ENCODE results near the gene CRB1.

CRB1 gene

DNA sequence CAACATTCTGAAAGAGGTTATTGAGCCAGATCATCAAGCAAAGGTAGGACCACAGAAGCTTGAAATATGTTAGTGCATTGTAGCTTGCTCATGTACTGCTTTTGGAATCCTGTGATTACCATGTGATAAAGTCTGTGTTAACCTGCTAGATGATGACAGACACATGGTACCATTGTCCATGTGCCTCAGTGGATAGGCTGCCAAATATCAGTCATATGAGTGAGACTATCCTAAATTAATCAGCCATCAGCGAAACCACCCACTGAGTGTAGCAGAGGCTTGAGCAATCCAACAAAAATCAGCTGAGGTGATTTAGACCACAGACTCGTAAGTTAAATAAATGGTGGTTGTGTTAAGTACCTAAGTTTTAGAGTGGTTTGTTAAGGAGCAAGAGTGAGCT, 32.7 kb upstream of the CRB1 start:
- TF ChIP-seq, protein P1, sequence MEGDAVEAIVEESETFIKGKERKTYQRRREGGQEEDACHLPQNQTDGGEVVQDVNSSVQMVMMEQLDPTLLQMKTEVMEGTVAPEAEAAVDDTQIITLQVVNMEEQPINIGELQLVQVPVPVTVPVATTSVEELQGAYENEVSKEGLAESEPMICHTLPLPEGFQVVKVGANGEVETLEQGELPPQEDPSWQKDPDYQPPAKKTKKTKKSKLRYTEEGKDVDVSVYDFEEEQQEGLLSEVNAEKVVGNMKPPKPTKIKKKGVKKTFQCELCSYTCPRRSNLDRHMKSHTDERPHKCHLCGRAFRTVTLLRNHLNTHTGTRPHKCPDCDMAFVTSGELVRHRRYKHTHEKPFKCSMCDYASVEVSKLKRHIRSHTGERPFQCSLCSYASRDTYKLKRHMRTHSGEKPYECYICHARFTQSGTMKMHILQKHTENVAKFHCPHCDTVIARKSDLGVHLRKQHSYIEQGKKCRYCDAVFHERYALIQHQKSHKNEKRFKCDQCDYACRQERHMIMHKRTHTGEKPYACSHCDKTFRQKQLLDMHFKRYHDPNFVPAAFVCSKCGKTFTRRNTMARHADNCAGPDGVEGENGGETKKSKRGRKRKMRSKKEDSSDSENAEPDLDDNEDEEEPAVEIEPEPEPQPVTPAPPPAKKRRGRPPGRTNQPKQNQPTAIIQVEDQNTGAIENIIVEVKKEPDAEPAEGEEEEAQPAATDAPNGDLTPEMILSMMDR (conservative IDR thresholded peaks at IDR 0.05; ENCODE audit: control insufficient read depth, insufficient read depth, low read depth, low read length), result no peak
- H3K4me3 ChIP-seq (ENCODE audit: control insufficient read depth, low read depth, low read length), result no peak overlapping the region
- DNase-seq (ENCODE audit: low read depth), result peak; percentile 3

DNA sequence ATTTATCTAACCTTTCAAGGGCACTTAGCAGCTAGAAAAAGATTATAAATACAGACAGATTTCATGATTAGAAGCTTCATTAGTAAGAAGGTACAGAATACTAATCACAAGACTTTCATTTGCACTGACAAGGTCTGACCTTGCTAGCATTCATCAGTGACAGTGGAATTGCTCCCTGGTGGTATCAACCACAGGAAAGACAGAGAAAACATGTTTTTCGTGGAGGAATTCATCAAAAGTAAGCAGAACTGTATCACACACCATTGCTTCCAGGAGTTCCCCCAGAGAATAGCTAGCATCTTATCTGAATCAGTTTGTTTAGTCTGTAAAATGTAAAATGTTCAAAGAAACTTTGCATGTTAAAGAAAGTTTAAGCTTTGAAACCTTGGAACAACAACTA, 20.6 kb upstream of the CRB1 start:
- no peak for DNase-seq (ENCODE audit: low read depth)
- TF ChIP-seq, protein P1 (conservative IDR thresholded peaks at IDR 0.05; ENCODE audit: control insufficient read depth, insufficient read depth, low read depth, low read length), result no peak
- no peak overlapping the region for H3K4me3 ChIP-seq (ENCODE audit: control insufficient read depth, low read depth, low read length)

DNA sequence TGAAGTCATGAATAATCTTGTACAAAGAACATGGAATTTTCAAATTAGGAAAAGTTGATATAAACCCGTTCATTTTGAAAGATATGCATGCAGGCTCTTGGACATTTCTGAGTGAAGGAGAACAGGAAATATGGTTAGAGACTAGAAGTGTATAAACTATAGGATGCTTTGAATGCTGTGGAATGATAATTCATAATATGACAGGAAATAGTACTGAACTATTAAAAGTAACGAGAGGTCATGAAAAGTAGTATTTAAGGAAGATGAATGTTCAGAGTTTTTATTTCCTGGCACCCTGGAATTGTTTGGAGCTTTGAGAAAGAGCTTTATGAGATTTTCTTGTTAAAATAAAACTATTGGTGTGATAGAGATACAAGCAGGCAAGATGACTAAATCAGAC, 18.7 kb upstream of the CRB1 start:
- no peak for DNase-seq (ENCODE audit: low read depth)
- TF ChIP-seq, protein P1 (conservative IDR thresholded peaks at IDR 0.05; ENCODE audit: control insufficient read depth, insufficient read depth, low read depth, low read length), result no peak

DNA sequence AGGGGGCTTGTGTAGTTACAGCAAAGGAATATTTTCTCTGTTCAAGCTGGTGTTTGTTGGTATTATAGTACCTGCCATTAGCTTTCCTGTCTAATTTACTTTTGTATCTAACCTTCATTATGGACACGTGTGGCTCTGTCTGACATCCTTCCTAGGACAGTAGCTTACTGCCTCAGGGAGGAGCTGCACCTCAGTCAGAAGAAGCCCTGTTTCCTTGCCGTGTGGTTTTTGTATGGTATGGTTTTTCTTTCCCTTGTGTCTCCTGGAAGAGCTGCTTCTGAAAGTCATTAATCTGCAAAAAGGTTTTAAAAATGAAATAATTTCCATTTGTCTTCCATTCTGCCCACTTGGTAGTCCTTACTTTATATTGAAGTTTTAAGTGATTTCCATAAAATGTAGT, 17.4 kb upstream of the CRB1 start:
- H3K4me3 ChIP-seq (ENCODE audit: control insufficient read depth, low read depth, low read length), result no peak overlapping the region
- DNase-seq (ENCODE audit: low read depth), result no peak
- TF ChIP-seq, protein P1 (conservative IDR thresholded peaks at IDR 0.05; ENCODE audit: control insufficient read depth, insufficient read depth, low read depth, low read length), result no peak

More for the DNA sequence above, 18.7 kb upstream of the CRB1 start:
- no peak overlapping the region for H3K4me3 ChIP-seq (ENCODE audit: control insufficient read depth, low read depth, low read length)

DNA sequence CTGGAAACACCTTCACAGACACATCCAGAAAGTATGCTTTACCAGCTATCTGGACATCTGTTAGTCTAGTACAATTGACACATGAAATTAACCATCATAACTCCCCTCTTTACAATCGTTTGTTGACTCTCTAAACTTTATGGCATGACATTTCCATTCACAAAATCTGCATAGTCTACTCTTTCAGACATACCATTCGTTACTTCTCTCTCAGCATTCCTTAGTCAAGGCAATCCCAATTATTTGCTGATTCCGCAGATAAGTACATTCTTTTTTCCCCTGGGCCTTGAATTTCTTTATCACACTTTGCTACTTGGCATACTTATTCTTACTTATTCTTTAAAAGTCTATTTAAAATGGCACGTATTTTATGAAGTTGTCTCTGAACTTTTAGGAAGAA, 15.1 kb upstream of the CRB1 start:
- DNase-seq (ENCODE audit: low read depth), result no peak
- TF ChIP-seq, protein P1 (conservative IDR thresholded peaks at IDR 0.05; ENCODE audit: control insufficient read depth, insufficient read depth, low read depth, low read length), result no peak
- no peak overlapping the region for H3K4me3 ChIP-seq (ENCODE audit: control insufficient read depth, low read depth, low read length)

DNA sequence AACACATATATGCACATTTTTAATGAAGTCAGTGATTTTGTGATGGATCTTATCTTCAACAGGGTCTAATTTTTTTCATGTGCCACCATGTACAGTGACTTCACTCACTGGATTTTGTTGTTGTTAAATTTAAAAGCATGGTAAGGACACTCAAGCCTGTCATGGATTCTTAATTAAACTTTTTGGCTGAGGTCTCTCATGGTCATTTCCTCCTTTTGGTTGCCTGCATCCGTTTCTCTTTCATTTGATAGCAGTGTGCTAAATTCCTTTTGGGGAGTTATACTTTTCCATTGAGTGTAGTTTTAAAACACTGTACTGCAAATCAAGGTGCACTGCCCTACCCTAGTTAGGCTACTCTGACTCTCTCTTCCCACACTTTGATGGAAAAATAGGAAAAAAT, 13.2 kb upstream of the CRB1 start:
- TF ChIP-seq, protein P1 (conservative IDR thresholded peaks at IDR 0.05; ENCODE audit: control insufficient read depth, insufficient read depth, low read depth, low read length), result no peak
- no peak overlapping the region for H3K4me3 ChIP-seq (ENCODE audit: control insufficient read depth, low read depth, low read length)
- no peak for DNase-seq (ENCODE audit: low read depth)

DNA sequence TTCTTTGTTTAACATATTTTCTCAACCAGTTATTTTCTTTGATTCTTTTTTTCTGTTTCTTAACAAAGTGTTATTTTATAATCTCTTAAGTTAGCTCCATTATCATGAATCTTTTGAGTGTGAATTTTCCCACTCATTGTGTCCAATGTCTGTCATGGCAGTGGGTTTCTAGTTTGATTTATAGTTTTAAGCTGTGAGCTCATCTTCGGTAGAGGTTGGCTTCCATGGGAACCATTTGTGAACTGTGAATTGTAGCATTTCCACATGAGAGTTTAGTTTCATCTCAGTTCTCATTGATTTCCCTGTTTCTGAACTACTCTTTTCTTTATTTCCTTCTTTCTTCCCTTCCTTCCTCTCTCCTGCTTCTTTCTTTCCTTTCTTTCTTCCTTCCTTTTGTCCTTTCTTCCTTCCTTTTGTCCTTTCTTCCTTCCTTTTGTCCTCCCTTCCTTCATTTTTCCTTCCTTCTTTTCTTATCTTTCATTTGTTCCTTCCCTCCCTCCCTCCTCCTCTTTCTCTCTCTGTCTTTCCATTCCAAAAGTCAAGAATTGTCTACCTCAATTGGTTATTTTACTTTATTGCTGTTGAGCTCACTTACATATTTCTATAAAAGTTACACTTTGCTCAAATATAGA, 3.0 kb upstream of the CRB1 start:
- no peak overlapping the region for H3K4me3 ChIP-seq (ENCODE audit: control insufficient read depth, low read depth, low read length)
- TF ChIP-seq, protein P1 (conservative IDR thresholded peaks at IDR 0.05; ENCODE audit: control insufficient read depth, insufficient read depth, low read depth, low read length), result no peak
- DNase-seq (ENCODE audit: low read depth), result no peak
